ENCODE results near the gene CATSPER4.

The CATSPER4 gene

DNA sequence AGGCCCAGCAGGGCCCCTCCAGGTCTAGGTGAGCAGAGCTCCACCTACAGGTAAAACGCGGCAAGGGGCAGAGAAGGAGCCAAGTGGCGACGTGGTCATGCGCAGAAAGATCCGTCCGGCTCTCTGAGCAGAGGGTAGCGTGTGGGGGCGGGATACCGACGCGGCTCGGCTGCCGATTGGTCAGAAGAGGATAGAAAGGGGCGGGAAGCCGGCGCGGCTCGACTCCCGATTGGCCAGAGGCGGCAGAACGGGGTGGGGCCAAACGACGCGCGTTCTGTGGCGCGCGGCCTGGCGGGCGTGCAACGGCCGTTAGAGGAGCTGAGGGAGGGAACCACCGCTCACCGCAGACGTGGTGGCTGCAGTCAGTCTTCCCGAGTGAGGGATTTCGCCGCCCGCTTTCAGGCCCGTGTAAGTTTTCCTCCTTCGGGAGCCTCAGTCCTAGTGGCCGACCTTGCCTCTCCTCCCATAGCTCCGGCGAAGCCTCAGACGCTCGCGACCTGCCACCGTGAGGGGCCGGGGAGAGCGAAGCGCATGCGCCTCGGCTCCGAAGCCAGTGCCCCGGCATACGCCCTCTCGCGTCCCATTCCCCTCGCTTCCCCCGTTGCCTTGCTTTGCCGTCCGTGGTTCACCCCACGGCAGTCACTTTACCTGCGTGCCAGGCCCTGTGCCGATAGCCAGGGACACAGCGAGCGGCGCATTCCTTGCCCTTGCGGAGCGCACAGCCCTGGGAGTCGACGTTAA, 43.7 kb downstream of the CATSPER4 start, which contains the start of gene CEP85:
Gene CEP85, plus strand, starts transcription at position 298 of the 741 bp plus-strand sequence. CDS start 5,584 bp downstream, outside the sequence.
- DNase-seq (ENCODE audit: low read depth): peak; percentile 85
- H3K4me3 ChIP-seq (ENCODE audit: low read depth, low read length): peak within 1 kb of the TSS; percentile 90

DNA sequence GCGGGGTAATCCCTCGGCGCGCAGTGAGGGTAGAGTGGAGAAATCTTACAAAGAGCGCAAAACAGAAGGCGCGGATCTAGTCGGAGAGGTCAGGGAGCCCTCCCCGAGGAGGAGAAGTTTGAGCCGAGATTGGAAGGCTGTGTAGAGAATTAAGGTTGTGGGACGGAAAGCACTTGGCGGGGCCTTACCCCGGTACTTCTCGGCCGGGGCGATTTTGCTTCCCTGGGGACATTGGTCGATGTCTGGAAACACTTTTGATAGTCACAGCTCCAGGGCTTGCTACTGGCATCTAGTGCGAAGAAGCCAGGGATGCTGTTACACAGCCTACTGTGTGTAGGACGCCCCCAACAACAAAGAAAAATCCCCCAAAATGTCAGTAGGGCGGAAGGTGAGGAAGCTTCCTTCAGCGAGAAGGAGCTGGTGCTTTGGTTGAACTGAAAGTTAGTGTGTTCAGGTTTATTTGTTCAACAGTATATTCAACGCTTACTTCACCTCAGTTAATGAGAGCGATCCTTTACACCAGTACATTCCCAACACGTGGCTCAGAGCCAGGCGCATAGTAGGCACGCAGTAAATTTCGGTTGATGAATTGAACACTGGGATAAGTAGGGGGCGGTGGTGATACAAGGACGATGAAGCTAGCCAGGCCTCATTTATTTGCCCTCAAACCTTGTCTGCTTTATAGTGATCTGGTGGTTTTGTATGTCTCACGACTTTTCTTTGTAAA, 44.4 kb downstream of the CATSPER4 start:
- peak overlapping the region; percentile 90 for H3K4me3 ChIP-seq (ENCODE audit: low read depth, low read length)
- no peak for DNase-seq (ENCODE audit: low read depth)

DNA sequence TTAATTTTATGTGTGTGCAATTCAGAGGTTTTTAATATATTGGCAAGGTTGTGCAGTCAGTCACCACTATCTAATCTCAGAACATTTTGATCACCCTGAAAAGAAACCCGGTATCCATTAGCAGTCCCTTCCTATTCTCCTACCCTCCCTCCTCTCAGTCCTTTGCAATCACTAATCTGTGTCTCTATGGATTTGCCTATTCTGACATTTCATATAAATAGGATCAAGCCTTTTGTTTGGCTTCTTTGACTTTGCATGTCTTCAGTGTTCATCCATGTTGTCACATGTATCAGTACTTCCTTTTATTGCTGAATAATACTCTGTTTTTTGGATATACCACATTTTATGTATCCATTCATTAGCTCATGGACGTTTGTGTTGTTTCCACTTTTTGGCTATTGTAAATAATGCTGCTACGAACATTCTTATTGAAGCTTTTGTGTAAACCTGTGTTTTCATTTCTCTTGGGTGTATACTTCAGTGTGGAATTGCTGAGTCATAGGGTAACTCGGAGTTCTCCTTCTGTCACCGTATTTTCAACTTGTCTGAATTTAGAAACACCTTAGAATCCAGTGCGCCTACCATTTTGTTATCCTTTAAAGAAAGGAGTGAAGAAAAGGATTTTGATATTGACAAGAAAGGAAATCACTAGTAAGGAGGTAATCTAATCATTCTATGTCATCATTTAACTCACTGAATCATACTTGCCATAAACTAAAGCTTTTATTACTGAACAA, 47.0 kb downstream of the CATSPER4 start:
- H3K4me3 ChIP-seq (ENCODE audit: low read depth, low read length): no peak overlapping the region
- DNase-seq (ENCODE audit: low read depth): no peak

DNA sequence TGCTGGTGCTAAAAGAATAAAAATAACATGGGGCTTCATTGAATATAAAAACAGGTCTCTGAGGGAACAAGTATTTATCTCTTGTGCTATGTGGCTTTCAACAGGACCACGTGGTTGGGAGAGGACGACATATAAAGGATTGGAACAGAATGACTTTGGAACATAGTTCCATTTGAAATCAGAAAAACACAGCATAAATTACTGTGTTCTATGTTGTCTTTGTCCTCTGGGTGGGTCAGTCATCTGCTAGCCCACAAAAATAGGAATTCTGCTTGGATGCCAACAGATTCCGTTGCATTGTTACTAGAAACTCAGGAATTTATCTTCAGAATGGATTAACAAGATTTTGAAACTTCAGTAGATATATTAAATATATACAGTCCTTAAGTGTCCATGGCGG, 49.5 kb downstream of the CATSPER4 start:
- no peak overlapping the region for H3K4me3 ChIP-seq (ENCODE audit: low read depth, low read length)
- DNase-seq (ENCODE audit: low read depth): no peak

All from skeletal muscle cell (primary cell).